Activated T-helper 1 cell treated with anti-CD3 and anti-CD28 coated beads, Interleukin-12 subunit alpha, Interleukin-12 subunit beta, Interleukin-2, Interleukin-4 antibody, amounts not matched to agents 30 ng/mL and 10 ng/mL and 1 ng/mL, durations not matched to agents 14 hours and 24 hours and 36 hours (primary cell): ENCODE data around the gene GNAZ. TPM values are rescaled to one million over a fixed set of nuclear protein-coding genes. Genes with fewer than 3 reads are reported as not detected.
A peak's percentile ranks its signal among the peaks of the same experiment; 100 is the strongest.
"Not testable (repeated sequence)": the region's sequence is repeated elsewhere in the genome, so short reads cannot be mapped to it uniquely, and the experiment has no call there.

ENCODE experiments used
- DNase-seq: peaks from one replicate; pipeline ENCODE4 v3.0.0; 2021; ENCODE audit warnings: low spot score
- H3K27ac Mint-ChIP-seq: one replicate; pipeline ENCODE4 v1.8.0; 2021; ENCODE audit warnings: mild to moderate bottlenecking, mixed read lengths
- H3K27me3 Mint-ChIP-seq: one replicate; pipeline ENCODE4 v1.8.0; 2022; ENCODE audit warnings: mild to moderate bottlenecking, moderate library complexity, mixed read lengths; ENCODE audit not compliant: insufficient read depth
- H3K36me3 Mint-ChIP-seq: one replicate; pipeline ENCODE4 v1.8.0; 2021; ENCODE audit warnings: low read depth, mixed read lengths
- H3K4me1 Mint-ChIP-seq: one replicate; pipeline ENCODE4 v1.8.0; 2021; ENCODE audit warnings: low read depth, mixed read lengths
- H3K4me3 Mint-ChIP-seq: one replicate; pipeline ENCODE4 v1.8.0; 2021; ENCODE audit warnings: mild to moderate bottlenecking, moderate library complexity, mixed read lengths
- H3K9me3 Mint-ChIP-seq: one replicate; pipeline ENCODE4 v1.8.0; 2021; ENCODE audit warnings: mixed read lengths
- intact Hi-C: fragments of 100-400 bp; cut with micrococcal nuclease; formaldehyde crosslinking; loops from one replicate; pipeline ENCODE4 v1.15.1; 2024
- total RNA-seq: library from RNA; stranded (reverse); gene quantifications from 2 replicates; pipeline ENCODE4 v1.2.3, GENCODE V29; 2022

The GNAZ gene
- 0.75 and 0.93 TPM in 2 replicates for total RNA-seq

GRCh38 chr22:23070418-23071229 is at the start of gene GNAZ:
TSS of gene GNAZ (plus strand) at chr22:23070519. CDS start at chr22:23095696, 25,177 bp downstream.
- intact Hi-C loops: loop anchor here (5.0 kb wide), 1 partner anchor 72 kb away; the partner anchor contains the start of gene RSPH14
- Mint-ChIP-seq H3K27me3 (peaks cover 36% of the 10 kb centered on the region), H3K4me1 (no peaks in the 10 kb centered on the region), H3K27ac (no peak within 1 kb of the TSS), H3K4me3 (peak within 1 kb of the TSS; percentile 79), H3K36me3 (no peaks in the 10 kb centered on the region), H3K9me3 (no peaks in the 10 kb centered on the region)
- no peak for DNase-seq

GRCh38 chr22:23020659-23021293 is 49.5 kb upstream of the GNAZ start:
- H3K4me1 Mint-ChIP-seq: no peaks in the 10 kb centered on the region
- no peaks in the 10 kb centered on the region for H3K36me3 Mint-ChIP-seq
- H3K4me3 Mint-ChIP-seq: no peak overlapping the region
- peaks cover 12% of the 10 kb centered on the region for H3K27me3 Mint-ChIP-seq
- intact Hi-C loops: no loop called here
- no peak for DNase-seq
- H3K27ac Mint-ChIP-seq: no peak overlapping the region
- H3K9me3 Mint-ChIP-seq: peaks cover 4% of the 10 kb centered on the region

GRCh38 chr22:23021660-23022353 is 48.5 kb upstream of the GNAZ start:
- H3K36me3 Mint-ChIP-seq, H3K4me1 Mint-ChIP-seq, H3K9me3 Mint-ChIP-seq, intact Hi-C loops, DNase-seq, H3K27me3 Mint-ChIP-seq, H3K27ac Mint-ChIP-seq, H3K4me3 Mint-ChIP-seq: not testable (repeated sequence)

- no peaks in the 10 kb centered on the region for H3K36me3 Mint-ChIP-seq
- intact Hi-C loops: no loop called here
Measured at GRCh38 chr22:23023294-23023693, 47.0 kb upstream of the GNAZ start.

GRCh38 chr22:23026777-23027176 is 43.5 kb upstream of the GNAZ start:
- Mint-ChIP-seq H3K27me3 (peaks cover 10% of the 10 kb centered on the region), H3K27ac (no peak overlapping the region), H3K4me3 (no peak overlapping the region), H3K36me3 (no peaks in the 10 kb centered on the region), H3K4me1 (no peaks in the 10 kb centered on the region), H3K9me3 (no peaks in the 10 kb centered on the region)
- DNase-seq: no peak
- intact Hi-C loops: no loop called here

More at GRCh38 chr22:23023294-23023693, 47.0 kb upstream of the GNAZ start:
- no peak overlapping the region for H3K4me3 Mint-ChIP-seq
- H3K27ac Mint-ChIP-seq: no peak overlapping the region
- no peak for DNase-seq
- peaks cover 9% of the 10 kb centered on the region for H3K27me3 Mint-ChIP-seq
- peaks cover 4% of the 10 kb centered on the region for H3K9me3 Mint-ChIP-seq
- H3K4me1 Mint-ChIP-seq: no peaks in the 10 kb centered on the region

GRCh38 chr22:23027849-23028248 is 42.5 kb upstream of the GNAZ start:
- intact Hi-C loops: not testable (repeated sequence)

GRCh38 chr22:23029521-23030228 is 40.6 kb upstream of the GNAZ start:
- no peaks in the 10 kb centered on the region for H3K36me3 Mint-ChIP-seq
- no peak overlapping the region for H3K27ac Mint-ChIP-seq
- H3K4me1 Mint-ChIP-seq: no peaks in the 10 kb centered on the region
- intact Hi-C loops: no loop called here
- H3K9me3 Mint-ChIP-seq: no peaks in the 10 kb centered on the region
- DNase-seq: no peak
- no peak overlapping the region for H3K4me3 Mint-ChIP-seq
- H3K27me3 Mint-ChIP-seq: peaks cover 12% of the 10 kb centered on the region

More at GRCh38 chr22:23027849-23028248, 42.5 kb upstream of the GNAZ start:
- not testable (repeated sequence) for H3K27ac Mint-ChIP-seq, DNase-seq, H3K4me3 Mint-ChIP-seq, H3K4me1 Mint-ChIP-seq, H3K9me3 Mint-ChIP-seq, H3K27me3 Mint-ChIP-seq, H3K36me3 Mint-ChIP-seq

- H3K27me3 Mint-ChIP-seq: peaks cover 10% of the 10 kb centered on the region
- H3K27ac Mint-ChIP-seq: no peak overlapping the region
- no peaks in the 10 kb centered on the region for H3K9me3 Mint-ChIP-seq
- no peak overlapping the region for H3K4me3 Mint-ChIP-seq
- intact Hi-C loops: no loop called here
- DNase-seq: no peak
- H3K4me1 Mint-ChIP-seq: peaks cover 11% of the 10 kb centered on the region
- H3K36me3 Mint-ChIP-seq: no peaks in the 10 kb centered on the region
Measured at GRCh38 chr22:23031381-23031780, 38.9 kb upstream of the GNAZ start.

- no peak for DNase-seq
- Mint-ChIP-seq H3K27ac (no peak overlapping the region), H3K9me3 (no peaks in the 10 kb centered on the region), H3K4me1 (peaks cover 14% of the 10 kb centered on the region), H3K4me3 (no peak overlapping the region), H3K36me3 (no peaks in the 10 kb centered on the region), H3K27me3 (peaks cover 10% of the 10 kb centered on the region)
- intact Hi-C loops: no loop called here
Measured at GRCh38 chr22:23031786-23032185, 38.5 kb upstream of the GNAZ start.

GRCh38 chr22:23032658-23033057 is 37.7 kb upstream of the GNAZ start:
- Mint-ChIP-seq H3K27me3 (peaks cover 10% of the 10 kb centered on the region), H3K27ac (no peak overlapping the region), H3K4me3 (no peak overlapping the region), H3K36me3 (no peaks in the 10 kb centered on the region), H3K9me3 (no peaks in the 10 kb centered on the region), H3K4me1 (peaks cover 14% of the 10 kb centered on the region)
- intact Hi-C loops: no loop called here
- no peak for DNase-seq

GRCh38 chr22:23033116-23033905 is 37.0 kb upstream of the GNAZ start:
- Mint-ChIP-seq H3K27me3 (peaks cover 10% of the 10 kb centered on the region), H3K9me3 (no peaks in the 10 kb centered on the region), H3K4me1 (peaks cover 14% of the 10 kb centered on the region), H3K36me3 (no peaks in the 10 kb centered on the region), H3K27ac (no peak overlapping the region), H3K4me3 (no peak overlapping the region)
- no peak for DNase-seq
- intact Hi-C loops: no loop called here
